OCI-LY3 (cell line): Measurements from ENCODE around the gene SLC7A11.

Source experiments
- H2AFZ ChIP-seq: fragments of 200-600, 300-600 bp; shearing (Covaris generic); 2 replicates; pipeline ENCODE4 v1.6.0; 2014; ENCODE audit warnings: antibody characterized with exemption, low read depth, low read length
- H3K27ac ChIP-seq: fragments of 200-600, 300-600 bp; sonication (generic); 2 replicates; pipeline ENCODE4 v1.5.1; 2014; ENCODE audit warnings: mild to moderate bottlenecking, low read length, moderate library complexity, mixed read lengths
- H3K27me3 ChIP-seq: fragments of 200-600, 300-600 bp; sonication (generic); 2 replicates; pipeline ENCODE4 v1.6.1; 2014; ENCODE audit warnings: low read depth, low read length, mixed read lengths
- H3K36me3 ChIP-seq: fragments of 200-600, 300-600 bp; sonication (generic); replicated peaks from 2 replicates; pipeline ENCODE3; 2014; ENCODE audit warnings: low read depth, low read length, mixed read lengths
- H3K4me1 ChIP-seq: fragments of 300-600, 200-600 bp; sonication (generic); 2 replicates; pipeline ENCODE4 v1.6.1; 2014; ENCODE audit warnings: low read length, mixed read lengths
- H3K4me2 ChIP-seq: fragments of 200-600, 300-600 bp; sonication (generic); 2 replicates; pipeline ENCODE4 v1.6.1; 2014; ENCODE audit warnings: low read length, mixed read lengths
- H3K4me3 ChIP-seq: fragments of 300-600, 200-600 bp; sonication (generic); 2 replicates; pipeline ENCODE4 v1.5.1; 2014; ENCODE audit warnings: antibody characterized with exemption, mild to moderate bottlenecking, low read length, moderate library complexity
- H3K79me2 ChIP-seq: fragments of 300-600, 200-600 bp; shearing (Covaris generic); 2 replicates; pipeline ENCODE4 v1.6.1; 2014; ENCODE audit warnings: mild to moderate bottlenecking, low read length, mixed read lengths
- H3K9ac ChIP-seq: fragments of 300-600, 200-600 bp; shearing (Covaris generic); 2 replicates; pipeline ENCODE4 v1.6.0; 2014; ENCODE audit warnings: mild to moderate bottlenecking, low read length, moderate library complexity
- H3K9me3 ChIP-seq: fragments of 200-600, 300-600 bp; shearing (Covaris generic); 2 replicates; pipeline ENCODE4 v1.6.1; 2014; ENCODE audit warnings: low read length, mixed read lengths; ENCODE audit not compliant: insufficient read depth
- H4K20me1 ChIP-seq: fragments of 200-600, 300-600 bp; sonication (generic); 2 replicates; pipeline ENCODE4 v1.6.1; 2016; ENCODE audit warnings: low read length, mixed read lengths; ENCODE audit not compliant: insufficient read depth
- CTCF ChIP-seq: fragments of 200-600, 300-600 bp; sonication (generic); IDR thresholded peaks from 2 replicates; pipeline ENCODE4 v1.5.1; 2014; ENCODE audit warnings: antibody characterized with exemption, low read length, low read depth
- EZH2phosphoT487 ChIP-seq: fragments of 200-600 bp; shearing (Covaris generic); IDR thresholded peaks from 2 replicates; pipeline ENCODE4 v1.6.1; 2018; ENCODE audit warnings: antibody characterized with exemption, mixed run types, low read depth

SLC7A11 gene

GRCh38 chr4:138199568-138200235 is 42.4 kb downstream of the SLC7A11 start:
- Histone ChIP-seq H2AFZ (no peak overlapping the region), H3K4me2 (no peak overlapping the region), H3K36me3 (no peaks in the 10 kb centered on the region), H3K4me3 (no peak overlapping the region), H3K9me3 (no peaks in the 10 kb centered on the region), H3K27me3 (no peaks in the 10 kb centered on the region), H4K20me1 (no peaks in the 10 kb centered on the region), H3K9ac (no peak overlapping the region), H3K27ac (no peak overlapping the region), H3K79me2 (no peaks in the 10 kb centered on the region), H3K4me1 (peaks cover 8% of the 10 kb centered on the region)
- TF ChIP-seq CTCF (no peak), EZH2phosphoT487 (no peak)

DNA sequence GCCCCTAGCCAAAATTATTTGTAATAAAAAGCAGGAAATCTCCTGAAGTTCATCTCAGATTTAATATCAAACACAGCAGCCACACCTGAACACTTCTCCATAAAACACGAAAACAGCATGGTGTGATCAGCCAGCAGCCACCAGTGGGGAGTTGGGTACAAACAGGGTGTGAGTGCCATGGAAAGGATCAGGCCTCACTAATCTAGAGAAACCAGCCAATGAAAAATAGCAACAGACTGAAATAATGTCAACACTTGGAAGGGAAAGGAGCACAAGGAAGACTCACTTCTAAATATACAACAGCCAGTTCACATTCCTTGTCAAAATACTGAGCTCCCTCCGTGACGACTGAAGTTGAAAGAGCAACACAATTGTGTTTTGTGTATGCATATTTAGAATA is 46.0 kb downstream of the SLC7A11 start:
- no peaks in the 10 kb centered on the region for H3K79me2 ChIP-seq
- no peak overlapping the region for H3K4me3 ChIP-seq
- no peaks in the 10 kb centered on the region for H4K20me1 ChIP-seq
- no peaks in the 10 kb centered on the region for H3K9me3 ChIP-seq
- TF ChIP-seq CTCF (no peak), EZH2phosphoT487 (no peak)
- H3K27ac ChIP-seq: no peak overlapping the region
- no peaks in the 10 kb centered on the region for H3K36me3 ChIP-seq
- H3K4me1 ChIP-seq: peaks cover 15% of the 10 kb centered on the region
- H2AFZ ChIP-seq: no peak overlapping the region
- H3K9ac ChIP-seq: no peak overlapping the region
- H3K4me2 ChIP-seq: no peak overlapping the region
- no peaks in the 10 kb centered on the region for H3K27me3 ChIP-seq

DNA sequence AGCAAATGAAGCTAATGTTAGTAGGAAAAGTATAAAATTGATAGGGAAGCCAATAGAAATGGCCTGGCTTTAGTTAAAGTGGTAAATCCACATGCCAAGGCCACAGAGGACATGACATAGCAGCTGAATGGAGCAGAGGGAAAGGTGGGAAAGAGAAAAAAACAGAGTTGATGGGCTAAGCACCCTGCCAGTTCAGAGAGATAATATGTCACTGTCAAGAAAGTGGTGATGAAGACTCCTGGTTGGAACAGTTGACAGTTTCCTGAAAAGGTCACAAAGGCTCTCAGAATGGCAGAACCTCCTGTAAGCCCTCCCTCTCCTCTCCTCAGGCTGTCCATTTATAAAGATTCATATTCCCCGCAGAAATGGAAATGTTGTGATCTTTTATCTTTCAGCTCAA is 48.2 kb downstream of the SLC7A11 start:
- Histone ChIP-seq H2AFZ (no peak overlapping the region), H3K36me3 (no peaks in the 10 kb centered on the region), H3K4me3 (no peak overlapping the region), H4K20me1 (no peaks in the 10 kb centered on the region), H3K4me2 (no peak overlapping the region), H3K9ac (no peak overlapping the region), H3K27me3 (no peaks in the 10 kb centered on the region), H3K79me2 (no peaks in the 10 kb centered on the region), H3K4me1 (peaks cover 27% of the 10 kb centered on the region), H3K9me3 (no peaks in the 10 kb centered on the region), H3K27ac (no peak overlapping the region)
- TF ChIP-seq EZH2phosphoT487 (no peak), CTCF (no peak)

GRCh38 chr4:138192113-138192512 is 50.0 kb downstream of the SLC7A11 start:
- H3K79me2 ChIP-seq: no peaks in the 10 kb centered on the region
- H3K9me3 ChIP-seq: no peaks in the 10 kb centered on the region
- H3K4me2 ChIP-seq: no peak overlapping the region
- peaks cover 30% of the 10 kb centered on the region for H3K4me1 ChIP-seq
- no peak for TF ChIP-seq CTCF
- no peak for TF ChIP-seq EZH2phosphoT487
- H3K36me3 ChIP-seq: no peaks in the 10 kb centered on the region
- no peaks in the 10 kb centered on the region for H4K20me1 ChIP-seq
- H3K4me3 ChIP-seq: no peak overlapping the region
- no peak overlapping the region for H2AFZ ChIP-seq
- H3K27ac ChIP-seq: no peak overlapping the region
- H3K27me3 ChIP-seq: no peaks in the 10 kb centered on the region
- H3K9ac ChIP-seq: no peak overlapping the region
